Myocyte (in vitro differentiated cells): ENCODE results near the gene DYRK4. TPM values are rescaled to one million over a fixed set of nuclear protein-coding genes. Genes with fewer than 3 reads are reported as not detected.

Source experiments
- DNase-seq: peaks from one replicate; pipeline ENCODE4 v3.0.0-alpha.2; 2012; ENCODE audit warnings: low read depth
- total RNA-seq: library from RNA; depleted of rRNA; stranded (reverse); fragments of >200 nt; gene quantifications from 2 replicates; pipeline ENCODE4 v1.2.3, GENCODE V29; 2014

Gene DYRK4
- total RNA-seq, 1 donor from 2014 or later, result 42.9 TPM

DNA sequence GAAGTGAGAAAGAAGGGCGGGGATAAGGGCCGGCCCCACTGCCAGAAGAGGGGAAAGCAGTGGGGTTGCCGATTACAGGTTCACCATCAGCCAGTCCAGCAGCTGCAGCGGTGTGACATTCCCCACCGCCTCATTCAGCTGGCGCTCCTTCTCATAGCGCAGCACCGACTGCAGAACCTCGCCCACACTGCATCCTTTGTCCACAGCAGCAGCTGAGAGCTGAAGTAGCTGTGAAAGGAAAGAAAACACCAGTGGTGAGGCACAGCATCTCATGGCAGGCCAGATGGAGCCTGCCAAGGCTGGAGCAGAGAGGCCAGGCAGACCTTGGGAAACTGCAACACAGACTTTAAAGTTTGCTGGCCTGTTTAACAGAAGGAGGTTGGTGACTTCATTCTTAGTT lies 53.7 kb downstream of the DYRK4 start:
- DNase-seq, result no peak

DNA sequence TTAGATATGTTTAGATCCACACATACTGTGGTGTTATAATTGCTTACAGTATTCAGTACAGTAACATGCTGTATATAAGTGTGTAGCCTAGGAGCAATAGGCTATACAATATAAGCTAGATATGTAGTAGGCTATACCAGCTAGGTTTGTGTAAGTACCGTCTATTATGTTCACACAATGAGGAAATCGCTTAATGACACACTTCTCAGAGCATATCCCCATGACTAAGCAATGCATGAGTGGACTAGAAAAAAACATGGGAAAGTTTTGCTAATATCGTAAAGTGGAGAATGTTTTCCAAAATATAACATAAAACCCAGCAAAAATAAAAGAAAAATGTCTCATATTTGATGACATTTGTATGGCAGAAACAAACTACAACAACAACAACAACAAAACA lies 59.5 kb downstream of the DYRK4 start:
- no peak for DNase-seq

- DNase-seq, result no peak
Observed at GRCh38 chr12:4626543-4626942, 64.5 kb downstream of the DYRK4 start.

- DNase-seq, result no peak
Observed at GRCh38 chr12:4628406-4628805, 66.4 kb downstream of the DYRK4 start.

- DNase-seq, result no peak
Observed at GRCh38 chr12:4630262-4630661, 68.3 kb downstream of the DYRK4 start.

GRCh38 chr12:4643747-4644146 lies 81.7 kb downstream of the DYRK4 start:
- no peak for DNase-seq

- DNase-seq, result no peak
Observed at GRCh38 chr12:4645023-4645422, 83.0 kb downstream of the DYRK4 start.

DNA sequence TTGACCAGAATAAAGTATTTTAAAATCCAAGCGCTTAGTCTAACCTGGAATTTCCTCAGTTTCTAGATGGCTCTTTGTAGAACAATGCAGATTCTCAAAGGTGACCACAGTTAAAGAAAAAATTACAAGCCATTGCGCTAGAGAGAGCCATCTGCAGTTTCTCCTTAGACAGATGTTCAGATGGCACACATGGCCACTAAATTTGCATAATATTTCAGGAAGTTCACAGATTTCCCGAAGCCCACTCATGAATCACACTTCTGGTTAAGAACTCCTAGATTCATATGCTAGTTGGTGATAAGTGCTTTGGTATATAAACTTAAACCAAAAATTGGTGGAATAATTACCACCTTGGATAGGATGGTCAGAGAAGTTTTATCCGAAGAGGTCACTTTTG lies 86.1 kb downstream of the DYRK4 start:
- peak; percentile 3 for DNase-seq

GRCh38 chr12:4648501-4649357 lies 86.7 kb downstream of the DYRK4 start, which contains the start of the genes AKAP3 and NDUFA9:
AKAP3 (minus strand) TSS chr12:4649051; CDS start chr12:4638196, 10,855 bp downstream.
NDUFA9 (plus strand) TSS chr12:4649114; CDS start chr12:4649127, 13 bp downstream.
- DNase-seq, result peak; percentile 88

GRCh38 chr12:4649358-4649661 lies 87.3 kb downstream of the DYRK4 start:
- DNase-seq, result no peak

DNA sequence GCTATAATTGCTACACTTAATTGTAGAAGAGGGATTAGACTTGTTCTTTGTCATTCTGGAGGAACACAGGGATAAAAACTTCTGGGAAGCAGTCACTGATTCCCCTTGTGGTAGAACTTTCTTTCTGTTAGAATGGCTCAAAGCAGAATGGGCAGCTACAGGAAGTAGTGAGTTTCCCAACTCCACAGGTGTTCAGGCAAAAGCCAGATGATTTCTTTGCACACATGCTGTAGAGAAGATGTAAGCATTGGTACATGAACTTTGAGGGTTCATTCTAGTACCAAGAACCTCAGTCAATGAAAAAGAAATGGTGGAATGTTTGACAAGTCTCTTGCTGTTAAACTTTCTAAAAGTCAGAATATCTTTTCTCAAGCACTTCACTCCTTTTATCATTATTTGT lies 91.2 kb downstream of the DYRK4 start:
- no peak for DNase-seq

- DNase-seq, result no peak
Observed at GRCh38 chr12:4653691-4654090, 91.7 kb downstream of the DYRK4 start.

Other genes starting within 250 kb of the DYRK4 start
- gene TIGAR, start 241.0 kb upstream of the DYRK4 start, total RNA-seq, result 13.1 and 13.3 TPM in 2 replicates
- gene FGF23, start 182.5 kb upstream of the DYRK4 start, total RNA-seq, result not detected in 2 replicates
- not detected in 2 replicates for gene FGF6, start 116.4 kb upstream of the DYRK4 start, total RNA-seq
- 2.2 and 3.4 TPM in 2 replicates for gene RAD51AP1, start 23.3 kb upstream of the DYRK4 start, total RNA-seq
- 3.1 and 4.2 TPM in 2 replicates for gene AKAP3, start 86.8 kb downstream of the DYRK4 start, total RNA-seq
- gene NDUFA9, start 86.9 kb downstream of the DYRK4 start, total RNA-seq, result 89.4 and 99.4 TPM in 2 replicates
- gene GALNT8, start 158.2 kb downstream of the DYRK4 start, total RNA-seq, result not detected in 2 replicates